HCT116 (cell line): ENCODE measurements around the gene CRTC3.

ENCODE experiments used
- CTCF ChIP-seq, 3 experiments: fragments of 200-600 bp in 1 of 3; sonication (generic) in 1 of 3; IDR thresholded peaks in 2 of 3; conservative IDR thresholded peaks in 1 of 3; 2 replicates each; pipeline ENCODE4 v1.5.1; 2012 to 2017; ENCODE audit warnings: low read depth in 2 of 3, low read length in 2 of 3, antibody characterized with exemption in 1 of 3, borderline replicate concordance in 1 of 3, control low read depth in 1 of 3, mild to moderate bottlenecking in 1 of 3, mixed read lengths in 1 of 3, mixed run types in 1 of 3, moderate library complexity in 1 of 3; ENCODE audit not compliant: insufficient read depth in 1 of 3
- EZH2phosphoT487 ChIP-seq: fragments of 200-600 bp; IDR thresholded peaks from 2 replicates; pipeline ENCODE4 v1.6.1; 2018; ENCODE audit warnings: antibody characterized with exemption, borderline replicate concordance
- POLR2AphosphoS5 ChIP-seq: IDR thresholded peaks from 2 replicates; pipeline ENCODE4 v1.6.1; 2011; ENCODE audit warnings: mild to moderate bottlenecking, low read depth, low read length, moderate library complexity
- RAD21 ChIP-seq: IDR thresholded peaks from 2 replicates; pipeline ENCODE4 v1.6.1; 2012; ENCODE audit warnings: low read depth, mild to moderate bottlenecking
- REST ChIP-seq: IDR thresholded peaks from 2 replicates; pipeline ENCODE4 v1.6.1; 2012; ENCODE audit warnings: low read depth
- SIN3A ChIP-seq: IDR thresholded peaks from 2 replicates; pipeline ENCODE4 v1.6.1; 2012; ENCODE audit warnings: low read depth
- SRF ChIP-seq: IDR thresholded peaks from 2 replicates; pipeline ENCODE4 v1.6.1; 2012; ENCODE audit warnings: low read depth

- no peak for TF ChIP-seq CTCF (IDR thresholded peaks at IDR 0.05 in 2 of 3, conservative IDR thresholded peaks at IDR 0.05 in 1 of 3; ENCODE audit: borderline replicate concordance in 1 of 3, insufficient read depth in 1 of 3, low read depth in 2 of 3, low read length in 2 of 3)
- no peak for TF ChIP-seq RAD21
- no peak for TF ChIP-seq POLR2AphosphoS5
- no peak for TF ChIP-seq SRF
- no peak for TF ChIP-seq EZH2phosphoT487
- TF ChIP-seq SIN3A = no peak
- TF ChIP-seq REST = no peak
These were observed 117.1 kb downstream of the CRTC3 start for GRCh38 chr15:90646662-90647305.
